ENCODE measurements around the gene NLN. TPM values are rescaled to one million over a fixed set of nuclear protein-coding genes. Genes with fewer than 3 reads are reported as not detected.
"Not testable (repeated sequence)": the region's sequence is repeated elsewhere in the genome, so short reads cannot be mapped to it uniquely, and the experiment has no call there.

NLN gene
- total RNA-seq, 1 donor from 2014 or later, result 12.4 TPM

GRCh38 chr5:65722575-65723403 lies 784 bp downstream of the NLN start:
- peaks cover 44% of the 10 kb centered on the region for H3K4me1 ChIP-seq
- no peak for DNase-seq
- H3K4me3 ChIP-seq, result peak overlapping the region; percentile 75
- H3K27me3 ChIP-seq (ENCODE audit: low read depth), result no peaks in the 10 kb centered on the region
- peaks cover 1% of the 10 kb centered on the region for H3K36me3 ChIP-seq
- intact Hi-C loops (cut with micrococcal nuclease), result no loop called here
- H3K27ac ChIP-seq (replicated peaks), result peak overlapping the region; percentile 67
- no peaks in the 10 kb centered on the region for H3K9me3 ChIP-seq (replicated peaks)
- TF ChIP-seq CTCF (IDR thresholded peaks at IDR 0.05; ENCODE audit: borderline replicate concordance), result no peak

- Histone ChIP-seq H3K27me3 (ENCODE audit: low read depth) (no peaks in the 10 kb centered on the region), H3K4me1 (peaks cover 11% of the 10 kb centered on the region), H3K9me3 (replicated peaks) (no peaks in the 10 kb centered on the region), H3K36me3 (no peaks in the 10 kb centered on the region), H3K27ac (replicated peaks) (no peak overlapping the region), H3K4me3 (no peak overlapping the region)
- no peak for DNase-seq
- intact Hi-C loops (cut with micrococcal nuclease), result no loop called here
- TF ChIP-seq CTCF (IDR thresholded peaks at IDR 0.05; ENCODE audit: borderline replicate concordance), result no peak
These were observed 5.6 kb downstream of the NLN start for GRCh38 chr5:65727491-65728156.

GRCh38 chr5:65728218-65728617 lies 6.2 kb downstream of the NLN start:
- H3K27me3 ChIP-seq (ENCODE audit: low read depth), result no peaks in the 10 kb centered on the region
- no peaks in the 10 kb centered on the region for H3K36me3 ChIP-seq
- H3K4me1 ChIP-seq, result peaks cover 7% of the 10 kb centered on the region
- H3K27ac ChIP-seq (replicated peaks), result no peak overlapping the region
- H3K4me3 ChIP-seq, result no peak overlapping the region
- DNase-seq, result no peak
- H3K9me3 ChIP-seq (replicated peaks), result no peaks in the 10 kb centered on the region
- intact Hi-C loops (cut with micrococcal nuclease), result no loop called here
- no peak for TF ChIP-seq CTCF (IDR thresholded peaks at IDR 0.05; ENCODE audit: borderline replicate concordance)

GRCh38 chr5:65730910-65731309 lies 8.9 kb downstream of the NLN start:
- Histone ChIP-seq H3K27ac (replicated peaks) (no peak overlapping the region), H3K27me3 (ENCODE audit: low read depth) (no peaks in the 10 kb centered on the region), H3K4me1 (no peaks in the 10 kb centered on the region), H3K36me3 (no peaks in the 10 kb centered on the region), H3K9me3 (replicated peaks) (no peaks in the 10 kb centered on the region), H3K4me3 (no peak overlapping the region)
- no peak for DNase-seq
- intact Hi-C loops (cut with micrococcal nuclease), result no loop called here
- no peak for TF ChIP-seq CTCF (IDR thresholded peaks at IDR 0.05; ENCODE audit: borderline replicate concordance)

- H3K27me3 ChIP-seq (ENCODE audit: low read depth); H3K4me1 ChIP-seq; H3K36me3 ChIP-seq; intact Hi-C loops (cut with micrococcal nuclease); H3K9me3 ChIP-seq (replicated peaks); H3K4me3 ChIP-seq: not testable (repeated sequence)
- peak overlapping the region; percentile 33 for H3K27ac ChIP-seq (replicated peaks)
- peak; percentile 42 for DNase-seq
These were observed 10.0 kb downstream of the NLN start for GRCh38 chr5:65732046-65732445.

GRCh38 chr5:65734196-65734775 lies 12.3 kb downstream of the NLN start:
- intact Hi-C loops (cut with micrococcal nuclease); H3K4me1 ChIP-seq; H3K9me3 ChIP-seq (replicated peaks); H3K27ac ChIP-seq (replicated peaks); H3K27me3 ChIP-seq (ENCODE audit: low read depth); H3K4me3 ChIP-seq; DNase-seq; H3K36me3 ChIP-seq: not testable (repeated sequence)
